HG03432 (cell line): ENCODE measurements around the gene GPR183.

ENCODE experiments used
- ATAC-seq: cut with Tn5 transposase; IDR thresholded peaks from one replicate; pipeline ENCODE4 v1.9.1; 2021; ENCODE audit warnings: mild to moderate bottlenecking, moderate library complexity; ENCODE audit not compliant: unreplicated experiment

GPR183 gene

DNA sequence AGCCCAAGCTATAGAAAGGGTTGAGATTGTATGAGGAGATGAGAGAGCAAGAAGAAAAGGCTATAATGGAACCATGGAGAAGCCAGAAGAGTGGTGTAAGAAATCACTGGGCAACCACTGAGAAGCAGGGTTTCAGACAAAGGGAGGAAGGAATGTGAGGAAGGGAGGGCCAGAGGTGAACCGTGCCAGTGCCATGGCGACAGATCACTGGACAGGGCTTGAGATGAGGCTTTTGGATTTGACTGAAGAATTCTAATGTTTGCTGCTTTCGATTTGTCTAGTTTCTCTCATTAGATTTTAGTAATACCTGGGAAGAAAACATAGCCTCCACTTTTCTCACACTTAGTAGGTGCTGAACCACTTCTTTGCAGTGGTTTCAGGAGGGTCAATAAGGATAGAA is 6.3 kb upstream of the GPR183 start:
- ATAC-seq, result no peak

DNA sequence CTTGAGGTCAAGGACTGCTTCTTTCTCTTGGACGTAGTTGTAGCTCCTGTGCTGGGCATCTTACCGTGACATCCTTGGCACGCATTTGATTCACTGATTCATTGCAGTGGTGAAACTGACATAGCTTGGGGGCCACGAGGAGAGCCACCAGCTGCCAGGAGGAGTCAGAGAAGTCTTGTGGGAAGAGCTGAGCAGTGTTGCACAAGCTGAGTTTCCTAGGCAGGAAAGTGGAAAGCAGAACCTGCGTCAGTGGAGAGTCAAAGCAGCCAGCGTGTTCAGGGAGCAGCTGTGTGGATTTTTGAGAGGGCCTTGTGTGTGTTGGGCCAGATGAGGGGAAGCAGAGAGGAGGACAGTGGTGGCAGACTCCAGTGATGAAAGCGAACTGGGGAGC is 5.3 kb upstream of the GPR183 start:
- ATAC-seq, result no peak

DNA sequence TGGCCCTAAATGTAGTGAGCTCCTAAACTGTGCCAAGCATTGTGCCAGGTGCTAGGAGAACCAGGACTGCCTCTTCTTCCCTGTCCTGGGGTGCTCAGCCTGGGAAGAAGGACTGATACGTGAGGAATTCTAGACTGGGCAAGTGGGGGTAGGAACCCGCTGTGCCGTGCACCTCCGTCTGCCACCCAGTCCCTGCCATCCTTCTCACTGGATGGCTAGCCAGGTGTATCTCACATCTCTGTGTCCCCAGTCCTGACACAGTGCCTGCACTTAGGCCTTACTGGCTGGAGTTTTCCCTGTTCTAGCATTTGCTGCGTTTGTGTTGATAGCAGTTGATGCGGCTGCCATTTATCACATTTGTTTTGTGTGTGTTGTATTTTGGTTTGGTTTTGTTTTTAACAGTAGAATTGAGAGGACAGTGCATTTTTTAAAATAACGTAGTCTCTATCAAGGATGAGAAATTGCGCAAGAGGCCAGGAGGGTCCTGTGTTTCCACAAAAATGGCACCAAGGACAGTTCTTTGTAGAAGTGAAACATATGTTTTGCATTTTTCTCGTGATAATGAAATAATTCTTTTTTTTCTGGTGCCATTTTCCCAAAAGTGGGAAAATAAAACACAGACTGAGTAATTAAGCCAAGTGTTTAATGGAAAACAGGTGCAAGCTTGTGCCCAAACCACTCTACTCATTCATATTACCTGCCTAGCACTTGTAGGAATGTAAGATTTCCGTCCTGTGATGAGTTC is 4.7 kb upstream of the GPR183 start:
- ATAC-seq, result no peak

DNA sequence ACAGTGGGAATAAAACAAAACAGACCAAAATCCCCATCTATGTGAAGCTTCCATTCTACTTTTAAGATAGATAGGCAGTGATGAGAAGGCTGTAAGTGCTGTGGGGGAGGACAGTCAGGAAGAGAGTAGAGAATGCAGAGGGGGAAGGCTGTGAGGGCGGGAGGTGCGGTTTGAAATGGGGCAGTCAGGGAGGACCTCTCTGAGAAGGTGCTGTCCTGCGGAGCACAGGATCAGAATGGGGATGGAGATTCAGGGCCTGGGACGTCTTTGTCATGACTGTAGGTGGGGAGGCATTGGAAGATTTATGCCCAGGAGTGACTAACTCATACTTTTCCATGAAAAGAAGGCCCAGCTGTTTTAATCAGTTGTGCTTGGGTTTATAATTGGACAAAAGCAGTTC is 3.9 kb upstream of the GPR183 start:
- no peak for ATAC-seq

DNA sequence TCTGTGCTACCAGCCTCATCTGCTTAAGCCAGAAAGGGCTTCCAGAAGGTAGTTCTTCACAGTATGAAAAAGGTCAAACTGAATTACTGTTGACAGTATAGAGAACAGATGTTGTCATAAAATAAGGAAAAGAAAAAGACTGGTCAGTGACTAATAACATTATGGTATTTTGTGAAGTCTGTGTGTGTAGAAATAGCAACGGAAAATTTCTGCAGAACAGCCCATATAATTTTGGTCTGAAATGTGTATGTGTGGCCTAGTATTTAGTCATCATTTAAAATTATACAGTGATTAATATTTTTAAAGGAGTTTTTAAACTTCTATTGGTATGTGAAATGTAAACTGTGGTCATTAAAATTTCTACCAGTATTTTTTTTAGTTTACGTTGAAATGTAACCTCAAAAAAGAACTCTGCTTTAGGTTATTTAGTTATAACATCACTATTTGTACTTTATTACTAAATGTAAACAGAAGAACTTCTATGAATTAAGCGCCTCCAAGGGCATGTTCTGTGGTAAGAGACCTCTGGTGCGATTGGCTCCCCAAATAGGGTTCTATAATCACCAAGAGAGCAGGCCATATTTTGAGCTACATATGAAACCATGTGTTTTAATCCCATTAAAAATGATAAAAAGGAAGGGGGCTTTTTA is 3.3 kb upstream of the GPR183 start:
- ATAC-seq, result peak; percentile 41

DNA sequence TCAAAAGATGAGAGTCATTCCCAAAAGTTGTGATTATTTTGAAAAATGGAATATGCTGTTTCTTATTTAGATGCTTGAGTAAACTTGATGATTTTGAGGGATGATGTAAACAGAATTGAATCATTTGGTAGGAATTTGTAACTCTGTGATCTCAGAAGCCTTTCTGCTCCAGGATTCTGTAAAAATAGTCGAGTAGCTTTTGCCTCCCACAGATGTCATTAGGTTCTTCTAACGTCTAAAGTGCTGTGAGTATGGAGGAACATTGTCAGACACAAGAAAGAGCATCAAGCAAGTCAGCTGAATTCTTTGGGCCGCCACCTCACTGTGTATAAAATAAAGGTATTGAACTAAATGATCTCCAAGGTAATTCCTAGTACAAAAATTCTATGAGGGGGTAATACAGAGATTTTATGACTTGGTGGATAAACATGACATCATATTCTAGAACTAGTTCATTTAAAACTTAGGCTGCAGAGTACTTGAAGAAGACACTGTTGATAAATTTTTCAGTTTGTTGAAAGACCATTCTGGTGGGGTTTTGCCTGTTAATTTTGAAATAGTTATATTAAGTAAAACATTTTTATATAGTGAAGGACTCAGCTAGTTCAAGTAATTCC is 1.4 kb upstream of the GPR183 start:
- ATAC-seq, result no peak

DNA sequence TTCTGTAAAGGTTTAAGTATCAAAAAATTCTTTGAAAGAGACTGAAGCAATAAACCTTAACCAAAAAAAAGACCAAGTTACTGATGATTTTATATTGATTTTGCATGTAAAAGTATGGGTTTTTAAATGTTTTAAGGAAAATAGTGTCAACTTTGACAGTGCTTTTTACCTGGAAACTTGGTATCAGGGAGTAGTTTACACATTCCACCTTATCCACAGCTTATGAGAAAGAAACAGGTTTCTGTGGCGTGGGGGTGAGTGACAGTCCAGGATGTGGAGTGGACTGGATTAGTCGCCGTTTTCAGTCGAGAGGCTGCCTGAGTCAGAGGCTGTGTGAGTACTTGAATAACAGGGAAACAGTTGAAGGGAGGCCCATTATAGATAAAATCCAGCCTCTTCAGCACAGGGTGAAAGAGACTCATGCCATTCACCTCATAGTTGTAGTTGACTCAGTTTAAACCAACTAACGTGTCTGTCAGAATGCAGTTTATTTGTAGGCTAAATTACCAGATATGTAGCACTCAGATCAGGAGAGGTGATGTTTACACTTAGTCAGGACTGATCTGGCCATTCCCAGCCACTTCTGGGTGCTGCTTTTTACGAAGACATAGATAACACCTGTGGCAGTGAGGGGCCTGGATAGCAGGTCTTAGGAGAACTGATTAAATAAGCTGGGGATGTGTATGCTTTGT is 595 bp upstream of the GPR183 start:
- ATAC-seq, result peak; percentile 57

DNA sequence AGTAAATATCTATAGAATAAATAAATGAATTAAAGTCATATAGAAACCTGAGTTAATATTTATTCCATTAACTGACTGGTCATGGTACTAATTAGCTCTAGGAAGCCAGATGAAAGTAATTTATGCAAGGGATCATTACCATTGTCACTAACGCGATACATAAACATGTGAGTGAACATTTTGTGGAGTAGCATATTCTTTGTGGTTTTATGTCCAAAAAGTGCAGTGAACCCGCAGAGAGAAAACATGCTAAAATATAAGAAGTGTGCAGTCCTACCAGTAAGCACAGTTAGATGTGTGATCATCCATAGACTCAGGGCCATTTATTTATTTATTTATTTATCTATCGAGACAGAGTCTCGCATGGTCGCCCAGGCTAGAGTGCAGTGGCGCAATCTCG is 1.6 kb downstream of the GPR183 start:
- ATAC-seq, result no peak

DNA sequence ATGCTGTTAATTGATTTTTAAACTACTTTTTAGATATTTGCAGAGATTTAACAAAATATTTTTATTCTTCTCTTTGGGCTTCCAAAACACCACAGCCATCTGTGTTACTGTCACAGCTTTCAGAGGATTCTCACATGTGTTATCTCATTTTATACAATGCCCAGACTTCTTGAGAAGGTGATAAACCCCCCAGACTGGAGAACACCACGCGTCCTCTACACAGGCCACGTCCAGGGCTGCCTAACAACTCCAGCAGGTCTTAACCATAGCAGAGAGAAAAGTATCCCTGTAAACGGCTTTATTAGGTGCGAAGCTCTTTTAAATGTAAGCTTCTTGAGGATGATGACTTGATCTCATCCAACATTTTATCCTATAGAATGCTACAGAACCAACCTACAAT is 2.0 kb downstream of the GPR183 start:
- no peak for ATAC-seq

DNA sequence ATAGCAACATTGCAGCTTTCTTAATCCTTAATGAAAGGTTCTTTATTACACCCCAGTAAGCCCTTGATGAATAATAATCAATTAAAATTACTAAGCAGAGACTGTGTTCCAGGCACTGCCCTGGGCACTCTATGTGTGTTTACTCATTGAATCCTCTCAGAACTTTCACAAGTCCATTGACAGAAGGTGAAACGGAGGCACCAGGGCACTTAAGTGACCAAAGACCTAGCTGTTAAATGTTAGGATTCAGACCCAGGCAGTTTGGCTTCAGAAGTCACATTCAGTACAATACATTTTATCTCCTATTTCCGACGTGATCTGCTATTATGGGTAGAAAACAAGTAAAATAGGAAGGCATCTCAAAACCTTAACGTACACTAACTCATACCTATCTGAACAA is 2.7 kb downstream of the GPR183 start:
- ATAC-seq, result no peak

DNA sequence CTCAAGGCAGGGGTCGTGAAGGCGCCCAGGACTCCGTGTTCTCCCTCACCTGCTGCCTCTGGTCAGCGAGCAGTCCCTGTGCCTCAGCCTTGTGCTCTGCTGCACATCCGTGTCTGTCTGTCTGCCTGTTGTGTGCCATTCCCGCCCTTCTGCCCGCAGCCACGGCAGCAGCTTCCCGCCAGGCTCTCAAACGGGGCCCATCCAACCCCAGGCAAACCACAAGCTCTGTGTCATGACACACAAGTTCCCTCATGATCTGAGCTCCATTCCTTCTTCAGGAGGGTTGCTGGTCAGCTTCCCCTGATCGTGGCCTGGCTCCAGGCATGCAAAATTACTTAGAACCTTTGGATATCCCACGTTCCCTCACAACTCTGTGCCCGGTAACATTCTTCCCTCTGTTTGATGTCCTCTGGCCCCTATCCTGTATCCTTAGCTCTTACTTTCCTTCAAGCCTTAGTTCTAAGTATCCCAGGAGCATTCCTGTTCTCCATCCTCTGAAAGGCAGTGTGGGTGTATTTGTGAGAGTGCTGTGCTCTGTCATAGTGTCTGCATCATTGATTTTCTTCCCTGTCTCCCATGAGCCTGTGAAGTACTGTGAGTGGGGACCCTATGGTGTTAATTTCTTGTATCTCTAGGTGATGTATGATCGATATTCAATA is 3.2 kb downstream of the GPR183 start:
- no peak for ATAC-seq

DNA sequence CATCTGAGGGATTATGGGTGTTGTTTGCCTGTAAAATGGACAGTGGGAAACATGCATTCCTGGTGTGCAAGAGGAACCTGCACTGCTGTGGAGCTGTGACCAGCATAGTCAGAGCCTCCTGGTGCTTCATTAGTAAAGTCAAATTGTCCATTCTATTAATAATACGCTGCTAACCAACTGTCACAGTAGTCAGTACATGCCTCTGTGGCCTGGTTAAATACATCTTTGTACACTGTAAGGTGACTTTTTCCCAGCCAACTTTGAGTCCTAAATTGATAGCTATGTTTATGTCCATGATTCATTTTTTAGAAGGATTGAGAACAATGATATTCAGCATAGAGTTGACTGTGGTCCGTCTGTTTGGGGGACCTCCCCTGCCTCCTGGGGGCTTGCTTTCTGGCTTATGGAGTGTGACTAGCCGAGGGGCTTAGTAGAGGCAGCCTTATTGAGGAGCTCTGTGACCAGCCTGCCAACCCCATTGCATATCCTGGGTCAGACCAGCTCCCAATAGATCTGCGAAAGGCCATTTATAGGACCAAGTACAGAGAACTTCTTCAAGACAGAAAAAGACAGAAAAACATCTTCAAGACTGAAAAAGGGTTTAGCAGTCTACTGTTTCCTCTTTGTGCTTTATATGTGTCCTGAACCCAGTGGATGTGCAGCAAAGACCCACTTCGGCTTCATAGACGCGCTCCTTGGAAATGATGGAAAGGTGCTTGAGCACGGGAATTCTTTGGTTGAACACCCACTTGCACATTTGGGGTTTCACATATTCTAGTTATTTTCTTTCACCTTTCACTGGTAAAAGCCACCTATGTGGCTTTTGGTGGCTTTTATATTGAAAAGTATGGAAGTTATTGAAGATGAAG is 4.3 kb downstream of the GPR183 start:
- no peak for ATAC-seq

DNA sequence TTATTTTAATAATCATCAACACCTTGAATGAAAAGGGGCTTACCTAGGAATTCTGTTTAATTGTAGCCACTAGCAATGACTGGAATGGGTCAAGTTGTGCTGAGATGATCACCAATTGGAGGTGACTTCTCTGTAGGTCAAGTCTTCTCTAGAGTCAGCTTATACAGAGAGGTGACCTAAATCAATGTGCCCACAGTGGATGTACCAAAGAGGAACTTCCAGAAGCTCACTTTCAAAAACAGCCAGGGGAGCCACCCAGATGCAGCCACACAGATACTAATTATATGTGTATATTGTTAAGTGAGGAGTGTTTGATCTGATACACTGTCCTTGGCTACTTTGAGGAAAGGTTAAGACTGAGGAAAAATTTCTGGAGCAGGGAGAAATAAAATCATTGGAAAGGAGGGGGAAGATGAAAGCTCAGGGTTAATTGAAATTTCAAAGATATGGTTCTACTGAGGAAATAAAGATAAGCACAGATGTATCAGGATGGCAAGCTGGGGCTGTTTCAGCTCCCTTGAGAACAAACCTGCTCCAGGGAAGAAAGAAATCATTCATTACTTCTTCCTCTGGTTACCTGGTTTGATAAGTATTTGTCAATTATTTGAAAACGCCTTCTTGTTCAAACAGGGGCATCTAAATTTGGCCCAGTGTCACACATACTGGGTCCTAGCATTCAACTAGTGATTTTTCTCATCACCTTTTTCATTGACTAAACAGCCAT is 5.1 kb downstream of the GPR183 start:
- ATAC-seq, result no peak

DNA sequence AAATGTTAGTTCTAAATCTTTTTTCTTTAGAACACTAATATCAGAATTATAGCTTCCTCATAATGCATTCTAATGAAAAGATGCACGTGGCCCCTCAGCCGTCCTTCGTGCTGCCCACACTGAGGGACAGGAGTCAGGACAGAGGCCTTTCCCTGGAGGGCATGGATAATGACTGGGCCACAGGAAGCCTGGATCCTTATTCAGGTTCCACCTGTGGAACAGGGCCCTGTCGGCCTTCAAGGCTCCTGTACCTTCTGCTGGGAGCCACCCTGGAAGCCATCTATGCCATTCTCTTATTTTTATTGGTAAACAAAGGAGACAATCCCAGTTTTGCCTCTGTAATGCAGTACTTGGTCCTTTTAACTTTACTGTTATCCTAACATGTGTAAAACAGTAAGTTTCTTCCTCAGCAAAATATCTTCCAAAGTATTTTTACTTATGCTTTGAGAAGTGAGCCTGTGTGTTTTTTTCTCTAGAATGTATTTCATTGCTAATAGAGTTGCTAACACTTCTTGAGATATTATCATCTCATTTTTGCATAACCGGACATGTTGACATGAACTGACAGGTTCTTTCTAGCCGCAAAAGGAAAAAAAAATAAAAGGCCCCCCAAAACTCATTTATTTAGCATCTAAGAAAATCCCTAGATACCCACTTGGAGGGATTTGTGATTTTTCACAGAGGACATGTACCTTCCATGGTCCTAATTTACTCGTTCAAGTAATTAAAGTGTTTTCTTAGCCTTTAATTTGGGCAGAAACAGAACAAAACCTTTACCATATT is 6.0 kb downstream of the GPR183 start:
- no peak for ATAC-seq

DNA sequence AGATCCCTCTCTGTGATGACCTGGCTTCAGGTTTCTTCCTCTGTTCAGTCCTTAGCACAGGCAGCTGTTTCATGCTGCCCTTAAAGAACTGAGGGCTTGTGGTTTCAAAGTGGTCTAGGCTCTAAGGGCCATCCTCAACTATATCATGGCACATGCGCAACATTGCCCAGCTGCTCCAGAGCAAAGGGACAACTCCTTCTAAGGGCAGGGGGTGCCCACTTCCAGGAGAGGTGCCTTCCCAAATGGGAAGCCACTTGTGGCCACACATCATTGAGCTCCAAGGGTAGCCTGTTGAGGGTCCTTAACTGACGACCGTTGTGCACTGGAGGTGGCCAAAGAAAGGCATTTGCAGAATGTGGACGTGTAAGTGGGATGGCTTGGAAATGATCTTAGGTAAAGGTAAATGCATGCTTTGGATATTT is 7.3 kb downstream of the GPR183 start:
- ATAC-seq, result no peak

DNA sequence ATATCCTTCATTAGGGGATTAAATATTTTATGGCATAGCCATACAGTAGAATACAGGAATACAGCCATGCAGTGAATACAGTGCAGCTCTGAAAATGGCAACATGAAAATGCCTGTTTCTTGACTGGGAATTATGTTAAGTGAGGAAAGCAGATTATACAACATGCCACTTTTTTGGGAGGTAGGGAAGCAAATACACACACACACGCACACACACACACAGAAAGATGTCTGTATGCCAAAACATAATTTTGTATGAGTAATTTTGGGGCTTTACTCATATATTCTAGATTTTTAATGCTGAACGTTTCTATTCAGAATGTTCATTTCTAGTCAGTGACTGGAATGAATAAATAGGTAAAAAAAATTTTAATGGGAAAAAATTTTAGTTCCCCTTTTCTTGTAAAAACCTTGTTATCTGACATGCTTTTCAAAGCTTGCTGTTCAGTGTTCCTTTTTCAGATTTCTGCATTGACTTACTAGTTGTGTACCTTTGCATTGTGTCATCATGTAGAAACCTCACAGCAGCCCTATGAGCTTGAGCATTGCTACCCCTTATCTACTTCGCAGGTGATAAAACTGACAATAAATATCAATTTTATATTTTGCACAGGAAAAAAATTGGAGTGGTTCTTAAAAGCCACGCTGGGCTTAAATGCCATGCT is 7.8 kb downstream of the GPR183 start:
- ATAC-seq, result no peak

DNA sequence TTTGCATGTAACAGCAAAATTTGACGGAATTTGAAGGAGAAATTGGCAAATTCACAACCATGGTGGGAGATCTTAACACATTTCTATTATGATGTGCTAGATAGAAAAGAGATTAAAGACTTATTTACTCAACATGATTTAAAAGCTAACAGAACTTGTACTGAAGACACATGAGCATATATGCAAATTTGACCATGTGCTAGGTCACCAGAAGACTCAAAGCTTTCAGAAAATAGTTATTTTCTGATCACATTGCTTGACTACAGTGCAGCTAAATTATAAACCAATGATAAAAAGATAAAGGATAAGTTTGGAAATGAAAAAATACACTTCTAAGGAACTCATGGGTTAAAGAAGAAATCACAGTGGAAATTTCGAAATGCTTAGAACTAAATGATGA is 9.1 kb downstream of the GPR183 start:
- no peak for ATAC-seq

DNA sequence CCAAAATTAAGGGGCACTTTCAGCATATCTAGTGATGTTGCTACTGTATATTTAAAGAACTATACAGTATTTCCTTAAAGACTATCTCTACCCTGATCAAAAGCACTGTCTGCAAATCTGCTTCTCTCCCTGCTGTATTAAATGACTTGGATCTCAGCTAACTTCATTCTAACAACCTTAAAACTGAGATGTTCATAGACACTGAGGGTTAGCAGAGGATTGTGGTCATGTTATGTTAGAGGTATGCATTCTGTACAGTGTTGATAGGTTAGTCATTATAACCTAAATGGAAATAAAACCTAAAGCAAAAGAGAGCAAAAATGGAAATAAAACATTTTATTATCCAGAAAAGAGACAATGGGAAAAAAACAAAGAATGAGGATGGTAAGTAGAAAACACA is 9.9 kb downstream of the GPR183 start:
- ATAC-seq, result no peak
